Liver (tissue), 9 donors: ENCODE measurements around the gene FNBP1. TPM values are rescaled to one million over a fixed set of nuclear protein-coding genes. Genes with fewer than 3 reads are reported as not detected.
"Not testable (repeated sequence)": the region's sequence is repeated elsewhere in the genome, so short reads cannot be mapped to it uniquely, and the experiment has no call there.

ENCODE experiments used
- DNase-seq: peaks from one replicate; pipeline ENCODE4 v3.0.0-alpha.2; 2017; ENCODE audit warnings: low spot score
- H3K27ac ChIP-seq, 2 donors: one replicate each; pipeline ENCODE4 v1.7.0; 2013; ENCODE audit warnings: inconsistent platforms in 2 of 2, low read length in 2 of 2, control low read depth in 1 of 2, low read depth in 1 of 2, mild to moderate bottlenecking in 1 of 2
- H3K27me3 ChIP-seq, 4 donors: one replicate each; pipeline versions ENCODE4 v1.6.1 to v1.7.0; 2013; ENCODE audit warnings: low read length in 3 of 4, inconsistent platforms in 1 of 4, mild to moderate bottlenecking in 1 of 4, moderate library complexity in 1 of 4; ENCODE audit not compliant: control insufficient read depth in 4 of 4, insufficient read depth in 4 of 4
- H3K36me3 ChIP-seq, 4 donors: one replicate each; pipeline versions ENCODE4 v1.6.1 to v1.7.0; 2013; ENCODE audit warnings: low read length in 3 of 4, mild to moderate bottlenecking in 3 of 4, low read depth in 1 of 4, moderate library complexity in 1 of 4; ENCODE audit not compliant: control insufficient read depth in 4 of 4, insufficient read depth in 3 of 4
- H3K4me1 ChIP-seq, 4 donors: one replicate each; pipeline versions ENCODE4 v1.6.1 to v1.7.0; 2013; ENCODE audit warnings: low read length in 3 of 4, mild to moderate bottlenecking in 3 of 4, moderate library complexity in 1 of 4; ENCODE audit not compliant: control insufficient read depth in 4 of 4, insufficient read depth in 4 of 4
- H3K4me3 ChIP-seq, 3 donors: one replicate each; pipeline versions ENCODE4 v1.6.1 to v1.7.0; 2013; ENCODE audit warnings: low read length in 3 of 3, control low read depth in 1 of 3, low read depth in 1 of 3, mild to moderate bottlenecking in 1 of 3
- H3K9ac ChIP-seq, 2 donors: one replicate each; pipeline ENCODE4 v1.7.0; 2013; ENCODE audit warnings: low read length in 2 of 2, mild to moderate bottlenecking in 2 of 2, moderate library complexity in 2 of 2, control low read depth in 1 of 2, low read depth in 1 of 2
- H3K9me3 ChIP-seq, 4 donors: one replicate each; pipeline versions ENCODE4 v1.6.1 to v1.7.0; 2013; ENCODE audit warnings: low read length in 3 of 4; ENCODE audit not compliant: control insufficient read depth in 4 of 4
- EGR1 ChIP-seq, 2 donors: IDR thresholded peaks; 2 replicates each; pipeline ENCODE4 v1.6.1; 2016 to 2018; ENCODE audit warnings: antibody characterized with exemption in 2 of 2, low read depth in 2 of 2
- FOXA1 ChIP-seq: IDR thresholded peaks from 2 replicates; pipeline ENCODE4 v1.6.1; 2016; ENCODE audit warnings: antibody characterized with exemption
- FOXA2 ChIP-seq: IDR thresholded peaks from 2 replicates; pipeline ENCODE4 v1.6.1; 2016; ENCODE audit warnings: antibody characterized with exemption
- HNF4A ChIP-seq, 2 donors: conservative IDR thresholded peaks; 2 replicates each; pipeline ENCODE4 v1.6.1; 2016; ENCODE audit warnings: antibody characterized with exemption in 2 of 2, mild to moderate bottlenecking in 2 of 2
- HNF4G ChIP-seq: IDR thresholded peaks from 2 replicates; pipeline ENCODE4 v1.6.1; 2016; ENCODE audit warnings: antibody characterized with exemption
- JUND ChIP-seq, 2 donors: IDR thresholded peaks; 2 replicates each; pipeline ENCODE4 v1.6.1; 2016; ENCODE audit warnings: antibody characterized with exemption in 2 of 2
- NR2F2 ChIP-seq: IDR thresholded peaks from 2 replicates; pipeline ENCODE4 v1.6.1; 2016; ENCODE audit warnings: antibody characterized with exemption
- RAD21 ChIP-seq, 2 donors: IDR thresholded peaks; 2 replicates each; pipeline ENCODE4 v1.6.1; 2016; ENCODE audit warnings: antibody characterized with exemption in 2 of 2, mild to moderate bottlenecking in 2 of 2
- SP1 ChIP-seq: IDR thresholded peaks from 2 replicates; pipeline ENCODE4 v1.6.1; 2018; ENCODE audit warnings: antibody characterized with exemption, mild to moderate bottlenecking
- YY1 ChIP-seq: IDR thresholded peaks from 2 replicates; pipeline ENCODE4 v1.6.1; 2016; ENCODE audit warnings: antibody characterized with exemption, mild to moderate bottlenecking
- WGBS: extraction: QIAGEN DNeasy Blood & Tissue Kit; methylation state at CpG from one replicate; pipeline ENCODE4 v1.1.7; 2013; 5-methylcytosine and 5-hydroxymethylcytosine counted together
- polyA plus RNA-seq, 2 donors: library from polyadenylated mRNA; stranded (reverse) in 1 of 2; unstranded in 1 of 2; fragments of 200-250 nt in 1 of 2; fragments of >200 nt in 1 of 2; fragmentation: Nextera tagmentation in 1 of 2; extraction: Ambion mirVana in 1 of 2; gene quantifications; one replicate each; pipeline versions ENCODE4 v1.2.1 to v1.2.3, GENCODE V29; 2013 to 2015
- total RNA-seq, 2 donors: library from RNA; depleted of rRNA; stranded (reverse); fragments of >200 nt; gene quantifications; one replicate each; pipeline ENCODE4 v1.2.3, GENCODE V29; 2014
- TF ChIP-seq, protein P1 (sequence below): IDR thresholded peaks from 2 replicates; pipeline ENCODE4 v1.6.1; 2016; ENCODE audit warnings: antibody characterized with exemption
- TF ChIP-seq, protein P2 (sequence below): IDR thresholded peaks from 2 replicates; pipeline ENCODE4 v1.6.1; 2016; ENCODE audit warnings: antibody characterized with exemption
- TF ChIP-seq, protein P3 (sequence below): IDR thresholded peaks from 2 replicates; pipeline ENCODE4 v1.6.1; 2016; ENCODE audit warnings: antibody characterized with exemption, mild to moderate bottlenecking
- donor health status: healthy.
- donor health status: healthy.
- donor health status: healthy.
- donor health status: healthy.
- donor health status: healthy.

FNBP1 gene
- total and polyA plus RNA-seq, 4 donors = 6.6 to 15.6 (median 12.3) TPM

DNA sequence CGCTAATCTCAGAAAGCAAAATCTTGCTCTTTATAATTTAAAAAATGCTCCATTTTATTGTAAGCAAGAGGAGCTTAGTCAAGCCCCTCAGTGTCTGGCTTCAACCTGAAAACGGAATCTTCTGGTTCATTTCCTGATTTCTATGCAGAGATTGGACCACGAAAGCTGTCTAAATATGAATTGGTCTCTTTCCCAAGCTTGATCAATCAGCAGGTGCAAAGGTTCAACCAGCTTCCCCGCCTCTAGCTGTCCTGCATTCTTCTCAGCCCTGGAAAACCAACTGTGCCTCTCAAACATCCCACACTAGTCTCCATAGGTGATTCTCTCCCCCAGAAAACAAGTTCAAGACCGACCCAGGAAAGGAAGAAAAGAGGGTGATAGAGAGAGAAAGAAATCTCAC, 34.5 kb downstream of the FNBP1 start (continued):
- TF ChIP-seq EGR1 (IDR thresholded peaks at IDR 0.05; ENCODE audit: low read depth in 2 of 2) (no peak), JUND (IDR thresholded peaks at IDR 0.05) (peak in 1 of 2 donors; percentile 47), HNF4G (peak; percentile 65), NR2F2 (no peak), HNF4A (conservative IDR thresholded peaks at IDR 0.05) (peak; percentile 75 to 83), RAD21 (IDR thresholded peaks at IDR 0.05) (peak; percentile 28 to 57)
- TF ChIP-seq, protein P1, sequence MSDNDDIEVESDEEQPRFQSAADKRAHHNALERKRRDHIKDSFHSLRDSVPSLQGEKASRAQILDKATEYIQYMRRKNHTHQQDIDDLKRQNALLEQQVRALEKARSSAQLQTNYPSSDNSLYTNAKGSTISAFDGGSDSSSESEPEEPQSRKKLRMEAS = no peak
- TF ChIP-seq, protein P2, sequence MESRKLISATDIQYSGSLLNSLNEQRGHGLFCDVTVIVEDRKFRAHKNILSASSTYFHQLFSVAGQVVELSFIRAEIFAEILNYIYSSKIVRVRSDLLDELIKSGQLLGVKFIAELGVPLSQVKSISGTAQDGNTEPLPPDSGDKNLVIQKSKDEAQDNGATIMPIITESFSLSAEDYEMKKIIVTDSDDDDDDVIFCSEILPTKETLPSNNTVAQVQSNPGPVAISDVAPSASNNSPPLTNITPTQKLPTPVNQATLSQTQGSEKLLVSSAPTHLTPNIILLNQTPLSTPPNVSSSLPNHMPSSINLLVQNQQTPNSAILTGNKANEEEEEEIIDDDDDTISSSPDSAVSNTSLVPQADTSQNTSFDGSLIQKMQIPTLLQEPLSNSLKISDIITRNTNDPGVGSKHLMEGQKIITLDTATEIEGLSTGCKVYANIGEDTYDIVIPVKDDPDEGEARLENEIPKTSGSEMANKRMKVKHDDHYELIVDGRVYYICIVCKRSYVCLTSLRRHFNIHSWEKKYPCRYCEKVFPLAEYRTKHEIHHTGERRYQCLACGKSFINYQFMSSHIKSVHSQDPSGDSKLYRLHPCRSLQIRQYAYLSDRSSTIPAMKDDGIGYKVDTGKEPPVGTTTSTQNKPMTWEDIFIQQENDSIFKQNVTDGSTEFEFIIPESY = no peak

DNA sequence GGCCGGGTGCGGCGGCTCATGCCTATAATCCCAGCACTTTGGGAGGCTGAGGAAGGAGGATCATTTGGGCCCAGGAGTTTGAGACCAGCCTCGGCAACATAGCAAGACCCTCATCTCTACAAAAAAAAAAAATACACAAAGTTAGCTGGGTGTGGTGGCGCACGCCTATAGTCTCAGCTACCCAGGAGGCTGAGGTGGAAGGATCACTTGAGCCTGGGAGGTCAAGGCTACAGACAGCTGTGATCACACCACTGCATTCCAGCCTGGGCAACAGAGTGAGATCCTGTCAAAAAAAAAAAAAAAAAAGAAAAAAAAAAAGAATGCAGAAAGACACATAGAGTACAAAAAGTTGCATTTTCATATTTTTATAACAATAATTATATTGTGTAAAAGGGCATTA, 36.0 kb downstream of the FNBP1 start:
- H3K4me1 ChIP-seq = peaks cover 4 to 12% (median 11%) of the 10 kb centered on the region in 4 donors
- not testable (repeated sequence) for H3K27me3 ChIP-seq, H3K9me3 ChIP-seq, H3K9ac ChIP-seq, H3K4me3 ChIP-seq, H3K27ac ChIP-seq, DNase-seq, H3K36me3 ChIP-seq
- WGBS = 95% methylated on average over 6 of the region's 6 CpGs

DNA sequence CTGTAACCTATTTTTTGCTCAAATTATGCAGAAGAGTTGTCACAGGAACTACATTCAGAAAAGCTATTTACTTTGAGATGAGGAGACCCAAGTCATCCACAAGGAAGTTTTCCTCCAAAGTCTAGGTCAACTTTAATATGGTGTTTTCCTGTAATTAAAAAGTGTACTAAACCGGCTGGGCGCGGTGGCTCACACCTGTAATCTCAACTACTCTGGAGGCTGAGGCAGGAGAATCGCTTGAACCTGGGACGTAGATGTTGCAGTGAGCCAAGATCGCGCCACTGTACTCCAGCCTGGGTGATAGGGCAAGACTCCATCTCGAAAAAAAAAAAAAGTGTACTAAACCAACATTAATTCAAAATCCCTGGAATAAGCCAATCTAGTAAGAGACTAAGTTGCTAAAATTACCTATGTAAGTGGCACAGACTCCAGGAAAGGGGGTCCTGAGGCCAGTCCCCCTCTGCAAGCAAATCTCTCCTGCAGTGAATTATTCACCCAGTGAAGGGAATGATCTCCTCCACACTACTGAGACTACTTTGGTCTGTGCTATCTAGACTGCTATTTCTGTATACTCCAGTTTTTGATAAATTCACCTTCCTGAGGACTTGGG, 38.9 kb downstream of the FNBP1 start:
- H3K9ac ChIP-seq = no peak overlapping the region
- no peaks in the 10 kb centered on the region for H3K27me3 ChIP-seq
- no peaks in the 10 kb centered on the region for H3K36me3 ChIP-seq
- H3K27ac ChIP-seq = no peak overlapping the region
- H3K4me1 ChIP-seq = peaks cover 3 to 11% (median 11%) of the 10 kb centered on the region in 4 donors
- no peaks in the 10 kb centered on the region for H3K9me3 ChIP-seq
- TF ChIP-seq HNF4A (conservative IDR thresholded peaks at IDR 0.05) (no peak), SP1 (no peak), FOXA1 (no peak), YY1 (no peak), FOXA2 (no peak)
- TF ChIP-seq, protein P2 = no peak
- TF ChIP-seq, protein P3, sequence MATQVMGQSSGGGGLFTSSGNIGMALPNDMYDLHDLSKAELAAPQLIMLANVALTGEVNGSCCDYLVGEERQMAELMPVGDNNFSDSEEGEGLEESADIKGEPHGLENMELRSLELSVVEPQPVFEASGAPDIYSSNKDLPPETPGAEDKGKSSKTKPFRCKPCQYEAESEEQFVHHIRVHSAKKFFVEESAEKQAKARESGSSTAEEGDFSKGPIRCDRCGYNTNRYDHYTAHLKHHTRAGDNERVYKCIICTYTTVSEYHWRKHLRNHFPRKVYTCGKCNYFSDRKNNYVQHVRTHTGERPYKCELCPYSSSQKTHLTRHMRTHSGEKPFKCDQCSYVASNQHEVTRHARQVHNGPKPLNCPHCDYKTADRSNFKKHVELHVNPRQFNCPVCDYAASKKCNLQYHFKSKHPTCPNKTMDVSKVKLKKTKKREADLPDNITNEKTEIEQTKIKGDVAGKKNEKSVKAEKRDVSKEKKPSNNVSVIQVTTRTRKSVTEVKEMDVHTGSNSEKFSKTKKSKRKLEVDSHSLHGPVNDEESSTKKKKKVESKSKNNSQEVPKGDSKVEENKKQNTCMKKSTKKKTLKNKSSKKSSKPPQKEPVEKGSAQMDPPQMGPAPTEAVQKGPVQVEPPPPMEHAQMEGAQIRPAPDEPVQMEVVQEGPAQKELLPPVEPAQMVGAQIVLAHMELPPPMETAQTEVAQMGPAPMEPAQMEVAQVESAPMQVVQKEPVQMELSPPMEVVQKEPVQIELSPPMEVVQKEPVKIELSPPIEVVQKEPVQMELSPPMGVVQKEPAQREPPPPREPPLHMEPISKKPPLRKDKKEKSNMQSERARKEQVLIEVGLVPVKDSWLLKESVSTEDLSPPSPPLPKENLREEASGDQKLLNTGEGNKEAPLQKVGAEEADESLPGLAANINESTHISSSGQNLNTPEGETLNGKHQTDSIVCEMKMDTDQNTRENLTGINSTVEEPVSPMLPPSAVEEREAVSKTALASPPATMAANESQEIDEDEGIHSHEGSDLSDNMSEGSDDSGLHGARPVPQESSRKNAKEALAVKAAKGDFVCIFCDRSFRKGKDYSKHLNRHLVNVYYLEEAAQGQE = no peak
- WGBS = 78% methylated on average over 8 of the region's 8 CpGs
- no peak for DNase-seq
- H3K4me3 ChIP-seq = no peak overlapping the region
